Trophoblast cell (in vitro differentiated cells and primary cell): ENCODE data around the gene TOX2.

ENCODE experiments used
- DNase-seq, 2 donors: peaks; one replicate each; pipeline ENCODE4 v3.0.0-alpha.2; 2016
- H2AFZ ChIP-seq: 2 replicates; pipeline ENCODE4 v1.6.1; 2013; ENCODE audit warnings: low read length, moderate library complexity, mild to moderate bottlenecking; ENCODE audit not compliant: insufficient read depth, poor library complexity
- H2AK5ac ChIP-seq: 2 replicates; pipeline ENCODE4 v1.6.1; 2013; ENCODE audit warnings: mild to moderate bottlenecking, low read length
- H2BK120ac ChIP-seq: 2 replicates; pipeline ENCODE4 v1.6.1; 2013; ENCODE audit warnings: low read length, mild to moderate bottlenecking, moderate library complexity; ENCODE audit not compliant: insufficient read depth, poor library complexity
- H2BK12ac ChIP-seq: 2 replicates; pipeline ENCODE4 v1.6.1; 2013; ENCODE audit warnings: mild to moderate bottlenecking, low read length, moderate library complexity
- H2BK5ac ChIP-seq: 2 replicates; pipeline ENCODE4 v1.6.1; 2013; ENCODE audit warnings: low read length, low read depth, moderate library complexity, mild to moderate bottlenecking; ENCODE audit not compliant: poor library complexity
- H3K14ac ChIP-seq: 2 replicates; pipeline ENCODE4 v1.6.1; 2013; ENCODE audit warnings: mild to moderate bottlenecking, low read length
- H3K18ac ChIP-seq: 2 replicates; pipeline ENCODE4 v1.6.1; 2013; ENCODE audit warnings: mild to moderate bottlenecking, low read length
- H3K23ac ChIP-seq: 2 replicates; pipeline ENCODE4 v1.6.1; 2013; ENCODE audit warnings: low read length
- H3K27ac ChIP-seq: 2 replicates; pipeline ENCODE4 v1.5.1; 2013; ENCODE audit warnings: low read depth, mild to moderate bottlenecking, inconsistent platforms, low read length, moderate library complexity
- H3K27me3 ChIP-seq: 2 replicates; pipeline ENCODE4 v1.6.1; 2013; ENCODE audit warnings: inconsistent platforms, mild to moderate bottlenecking, low read length, moderate library complexity; ENCODE audit not compliant: insufficient read depth
- H3K36me3 ChIP-seq, 2 experiments: 1 replicate in 1 of 2; 2 replicates in 1 of 2; pipeline ENCODE4 v1.6.1; 2013; ENCODE audit warnings: low read length in 2 of 2, mild to moderate bottlenecking in 2 of 2, moderate library complexity in 1 of 2; ENCODE audit not compliant: insufficient read depth in 2 of 2, control insufficient read depth in 1 of 2
- H3K4ac ChIP-seq: 2 replicates; pipeline ENCODE4 v1.6.1; 2013; ENCODE audit warnings: low read depth, mild to moderate bottlenecking, low read length, moderate library complexity
- H3K4me1 ChIP-seq, 2 experiments: 1 replicate in 1 of 2; 2 replicates in 1 of 2; pipeline ENCODE4 v1.6.1; 2013; ENCODE audit warnings: low read length in 2 of 2, mild to moderate bottlenecking in 2 of 2, moderate library complexity in 1 of 2; ENCODE audit not compliant: insufficient read depth in 2 of 2, control insufficient read depth in 1 of 2
- H3K4me2 ChIP-seq: 2 replicates; pipeline ENCODE4 v1.6.1; 2013; ENCODE audit warnings: inconsistent platforms, mild to moderate bottlenecking, low read length, moderate library complexity
- H3K4me3 ChIP-seq: 2 replicates; pipeline ENCODE4 v1.5.1; 2013; ENCODE audit warnings: mild to moderate bottlenecking, low read depth, low read length, inconsistent platforms
- H3K79me1 ChIP-seq: one replicate; pipeline ENCODE4 v1.6.1; 2013; ENCODE audit warnings: low read length
- H3K79me2 ChIP-seq: 2 replicates; pipeline ENCODE4 v1.6.1; 2013; ENCODE audit warnings: low read length, mild to moderate bottlenecking; ENCODE audit not compliant: control insufficient read depth, insufficient read depth, poor library complexity
- H3K9ac ChIP-seq: 2 replicates; pipeline ENCODE4 v1.6.1; 2013; ENCODE audit warnings: mild to moderate bottlenecking, low read length
- H3K9me3 ChIP-seq: 2 replicates; pipeline ENCODE4 v1.6.1; 2013; ENCODE audit warnings: low read depth, mild to moderate bottlenecking, control low read depth, inconsistent platforms, low read length; ENCODE audit not compliant: insufficient read depth
- H4K12ac ChIP-seq: 2 replicates; pipeline ENCODE4 v1.6.1; 2013; ENCODE audit warnings: low read depth, mild to moderate bottlenecking, low read length, moderate library complexity
- H4K8ac ChIP-seq: 2 replicates; pipeline ENCODE4 v1.6.1; 2013; ENCODE audit warnings: low read depth, mild to moderate bottlenecking, low read length, moderate library complexity
- H4K91ac ChIP-seq: one replicate; pipeline ENCODE4 v1.6.1; 2013; ENCODE audit warnings: low read depth, mild to moderate bottlenecking, low read length, moderate library complexity
- WGBS: extraction: QIAGEN DNeasy Blood & Tissue Kit; methylation state at CpG from one replicate; pipeline ENCODE4 v1.1.7; 2013; ENCODE audit warnings: missing lambda C conversion rate; ENCODE audit not compliant: insufficient read length, insufficient coverage; ENCODE audit errors: extremely low coverage; 5-methylcytosine and 5-hydroxymethylcytosine counted together

The TOX2 gene

GRCh38 chr20:44026647-44027342 lies 112.1 kb downstream of the TOX2 start:
- Histone ChIP-seq H2BK12ac (no peak overlapping the region), H3K36me3 (no peaks in the 10 kb centered on the region), H3K79me2 (no peaks in the 10 kb centered on the region), H3K27ac (no peak overlapping the region), H3K4ac (no peak overlapping the region), H2BK5ac (no peak overlapping the region), H4K91ac (no peak overlapping the region), H4K8ac (no peak overlapping the region), H3K23ac (no peak overlapping the region), H3K9ac (no peak overlapping the region), H3K4me3 (no peak overlapping the region), H2BK120ac (no peak overlapping the region), H3K18ac (no peak overlapping the region), H2AK5ac (no peak overlapping the region), H3K79me1 (no peaks in the 10 kb centered on the region), H3K14ac (no peak overlapping the region), H2AFZ (no peak overlapping the region), H3K4me2 (no peak overlapping the region), H3K9me3 (peaks cover 2% of the 10 kb centered on the region), H3K27me3 (no peaks in the 10 kb centered on the region), H4K12ac (no peak overlapping the region), H3K4me1 (no peaks in the 10 kb centered on the region)
- no peak for DNase-seq
- no CpG with 5 or more reads among the region's 9 CpGs for WGBS

- no peak overlapping the region for H2AK5ac ChIP-seq
- no peak overlapping the region for H2BK120ac ChIP-seq
- WGBS = no CpG with 5 or more reads among the region's 11 CpGs
- H3K14ac ChIP-seq = no peak overlapping the region
- no peak overlapping the region for H3K27ac ChIP-seq
- no peak overlapping the region for H3K4ac ChIP-seq
- DNase-seq = no peak
- no peaks in the 10 kb centered on the region for H3K36me3 ChIP-seq
- no peaks in the 10 kb centered on the region for H3K79me1 ChIP-seq
- no peak overlapping the region for H2AFZ ChIP-seq
- H4K8ac ChIP-seq = no peak overlapping the region
- no peak overlapping the region for H3K4me2 ChIP-seq
- no peak overlapping the region for H3K23ac ChIP-seq
- H3K18ac ChIP-seq = no peak overlapping the region
- H2BK12ac ChIP-seq = no peak overlapping the region
- H4K91ac ChIP-seq = no peak overlapping the region
- H3K4me3 ChIP-seq = no peak overlapping the region
- H3K9me3 ChIP-seq = peaks cover 2% of the 10 kb centered on the region
- no peak overlapping the region for H3K9ac ChIP-seq
- no peaks in the 10 kb centered on the region for H3K79me2 ChIP-seq
- H4K12ac ChIP-seq = no peak overlapping the region
- H3K4me1 ChIP-seq = no peaks in the 10 kb centered on the region
- H3K27me3 ChIP-seq = no peaks in the 10 kb centered on the region
- H2BK5ac ChIP-seq = no peak overlapping the region
Observed at GRCh38 chr20:44027343-44028002, 112.8 kb downstream of the TOX2 start.

GRCh38 chr20:44028003-44028730 lies 113.5 kb downstream of the TOX2 start:
- Histone ChIP-seq H3K9me3 (peaks cover 2% of the 10 kb centered on the region), H4K12ac (no peak overlapping the region), H3K4me1 (no peaks in the 10 kb centered on the region), H3K27ac (no peak overlapping the region), H3K79me2 (no peaks in the 10 kb centered on the region), H4K91ac (no peak overlapping the region), H3K14ac (no peak overlapping the region), H3K36me3 (no peaks in the 10 kb centered on the region), H3K23ac (no peak overlapping the region), H2BK5ac (no peak overlapping the region), H3K4me2 (no peak overlapping the region), H3K79me1 (no peaks in the 10 kb centered on the region), H2BK120ac (no peak overlapping the region), H3K4me3 (no peak overlapping the region), H2AFZ (no peak overlapping the region), H4K8ac (no peak overlapping the region), H3K4ac (no peak overlapping the region), H3K9ac (no peak overlapping the region), H3K18ac (no peak overlapping the region), H3K27me3 (no peaks in the 10 kb centered on the region), H2BK12ac (no peak overlapping the region), H2AK5ac (no peak overlapping the region)
- no peak for DNase-seq
- no CpG with 5 or more reads among the region's 7 CpGs for WGBS

- no peaks in the 10 kb centered on the region for H3K36me3 ChIP-seq
- H2BK12ac ChIP-seq = no peak overlapping the region
- no peak overlapping the region for H2BK5ac ChIP-seq
- H3K23ac ChIP-seq = no peak overlapping the region
- no peaks in the 10 kb centered on the region for H3K9me3 ChIP-seq
- no peak overlapping the region for H2AFZ ChIP-seq
- no CpG with 5 or more reads among the region's 14 CpGs for WGBS
- no peaks in the 10 kb centered on the region for H3K79me1 ChIP-seq
- DNase-seq = no peak
- H3K4me3 ChIP-seq = no peak overlapping the region
- no peak overlapping the region for H2AK5ac ChIP-seq
- H3K9ac ChIP-seq = no peak overlapping the region
- no peak overlapping the region for H4K8ac ChIP-seq
- no peaks in the 10 kb centered on the region for H3K4me1 ChIP-seq
- H4K91ac ChIP-seq = no peak overlapping the region
- H3K4ac ChIP-seq = no peak overlapping the region
- H3K27ac ChIP-seq = no peak overlapping the region
- no peak overlapping the region for H3K4me2 ChIP-seq
- no peaks in the 10 kb centered on the region for H3K79me2 ChIP-seq
- no peak overlapping the region for H2BK120ac ChIP-seq
- no peaks in the 10 kb centered on the region for H3K27me3 ChIP-seq
- no peak overlapping the region for H3K18ac ChIP-seq
- H4K12ac ChIP-seq = no peak overlapping the region
- no peak overlapping the region for H3K14ac ChIP-seq
Observed at GRCh38 chr20:44028868-44029847, 114.5 kb downstream of the TOX2 start.
